GM06990 (cell line): ENCODE data around the gene NDUFB1.

Experiments
- DNase-seq: peaks from one replicate; pipeline ENCODE4 v3.0.0-alpha.2; 2011; ENCODE audit not compliant: insufficient read length; ENCODE audit errors: extremely low read depth
- H3K27me3 ChIP-seq: replicated peaks from 2 replicates; pipeline ENCODE4 v1.6.0; 2011; ENCODE audit warnings: low read length; ENCODE audit not compliant: control insufficient read depth, insufficient read depth
- H3K36me3 ChIP-seq: 2 replicates; pipeline ENCODE4 v1.5.1; 2011; ENCODE audit warnings: low read length; ENCODE audit not compliant: control insufficient read depth, insufficient read depth
- H3K4me3 ChIP-seq: replicated peaks from 2 replicates; pipeline ENCODE4 v1.5.1; 2011; ENCODE audit warnings: low read depth, mild to moderate bottlenecking, control low read depth, low read length
- TF ChIP-seq, protein P1 (sequence below): IDR thresholded peaks from 2 replicates; pipeline ENCODE4 v1.5.1; 2011; ENCODE audit warnings: low read length, control low read depth, mild to moderate bottlenecking, inconsistent platforms; ENCODE audit not compliant: insufficient read depth, poor library complexity, severe bottlenecking

The NDUFB1 gene

DNA sequence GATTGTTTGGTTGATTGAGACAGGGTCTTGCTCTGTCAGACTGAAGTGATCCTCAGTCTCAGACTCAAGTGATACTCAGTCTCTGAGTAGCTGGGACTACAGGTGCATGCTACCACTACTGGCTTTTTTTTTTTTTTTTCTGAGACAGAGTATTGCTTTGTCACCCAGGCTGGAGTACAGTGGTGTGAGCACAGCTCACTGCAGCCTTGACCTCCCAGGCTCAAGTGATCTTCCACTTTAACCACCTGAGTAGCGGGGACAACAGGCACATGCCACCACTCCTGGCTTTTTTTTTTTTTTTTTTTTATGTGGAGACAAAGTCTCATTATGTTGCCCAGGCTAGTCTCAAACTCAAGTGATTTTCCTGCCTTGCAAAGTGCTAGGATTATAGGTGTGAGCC lies 32.1 kb upstream of the NDUFB1 start:
- no peak overlapping the region for H3K4me3 ChIP-seq
- TF ChIP-seq, protein P1, sequence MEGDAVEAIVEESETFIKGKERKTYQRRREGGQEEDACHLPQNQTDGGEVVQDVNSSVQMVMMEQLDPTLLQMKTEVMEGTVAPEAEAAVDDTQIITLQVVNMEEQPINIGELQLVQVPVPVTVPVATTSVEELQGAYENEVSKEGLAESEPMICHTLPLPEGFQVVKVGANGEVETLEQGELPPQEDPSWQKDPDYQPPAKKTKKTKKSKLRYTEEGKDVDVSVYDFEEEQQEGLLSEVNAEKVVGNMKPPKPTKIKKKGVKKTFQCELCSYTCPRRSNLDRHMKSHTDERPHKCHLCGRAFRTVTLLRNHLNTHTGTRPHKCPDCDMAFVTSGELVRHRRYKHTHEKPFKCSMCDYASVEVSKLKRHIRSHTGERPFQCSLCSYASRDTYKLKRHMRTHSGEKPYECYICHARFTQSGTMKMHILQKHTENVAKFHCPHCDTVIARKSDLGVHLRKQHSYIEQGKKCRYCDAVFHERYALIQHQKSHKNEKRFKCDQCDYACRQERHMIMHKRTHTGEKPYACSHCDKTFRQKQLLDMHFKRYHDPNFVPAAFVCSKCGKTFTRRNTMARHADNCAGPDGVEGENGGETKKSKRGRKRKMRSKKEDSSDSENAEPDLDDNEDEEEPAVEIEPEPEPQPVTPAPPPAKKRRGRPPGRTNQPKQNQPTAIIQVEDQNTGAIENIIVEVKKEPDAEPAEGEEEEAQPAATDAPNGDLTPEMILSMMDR: no peak
- no peaks in the 10 kb centered on the region for H3K27me3 ChIP-seq
- H3K36me3 ChIP-seq: peaks cover 6% of the 10 kb centered on the region
- no peak for DNase-seq

DNA sequence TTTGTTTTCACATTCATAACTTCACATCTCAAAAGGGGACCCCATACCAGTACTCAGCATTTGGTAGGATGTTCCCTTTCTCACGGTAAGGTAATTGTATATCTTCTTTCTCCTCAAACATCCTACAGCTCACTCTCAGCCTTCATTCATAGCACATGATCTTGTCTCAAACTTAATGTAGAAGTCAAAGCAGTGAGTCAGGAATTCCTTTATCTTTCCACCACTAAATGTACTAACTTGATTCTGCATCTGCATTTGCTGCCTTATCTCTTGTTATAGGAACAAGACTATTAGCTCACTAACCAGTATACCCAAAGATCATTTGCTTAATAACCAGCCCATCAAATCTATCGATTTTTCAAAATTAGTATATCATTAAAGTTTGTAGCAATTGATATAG lies 23.2 kb upstream of the NDUFB1 start:
- Histone ChIP-seq H3K36me3 (peaks cover 13% of the 10 kb centered on the region), H3K4me3 (no peak overlapping the region), H3K27me3 (no peaks in the 10 kb centered on the region)
- DNase-seq: no peak
- TF ChIP-seq, protein P1: no peak

DNA sequence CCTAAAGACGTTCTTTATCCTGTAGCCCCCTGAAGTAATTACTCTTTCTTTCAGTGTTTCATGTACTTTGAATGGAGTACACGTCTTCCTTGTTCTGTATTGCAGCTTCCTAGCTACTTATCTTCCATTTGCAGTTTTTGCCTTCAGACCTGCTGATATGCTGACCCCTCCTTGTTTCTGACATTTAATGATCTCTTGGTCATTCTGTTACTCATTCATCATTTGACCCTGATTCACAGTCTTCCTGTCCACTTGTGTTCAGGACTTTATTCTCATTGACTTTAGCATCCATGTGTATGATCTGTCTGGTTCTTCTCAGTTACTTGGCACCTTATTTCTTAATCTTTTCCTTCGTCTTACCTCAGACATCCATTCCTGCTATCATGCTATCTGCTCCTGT lies 22.5 kb upstream of the NDUFB1 start:
- H3K4me3 ChIP-seq: no peak overlapping the region
- TF ChIP-seq, protein P1: no peak
- H3K36me3 ChIP-seq: peaks cover 13% of the 10 kb centered on the region
- H3K27me3 ChIP-seq: no peaks in the 10 kb centered on the region
- no peak for DNase-seq

DNA sequence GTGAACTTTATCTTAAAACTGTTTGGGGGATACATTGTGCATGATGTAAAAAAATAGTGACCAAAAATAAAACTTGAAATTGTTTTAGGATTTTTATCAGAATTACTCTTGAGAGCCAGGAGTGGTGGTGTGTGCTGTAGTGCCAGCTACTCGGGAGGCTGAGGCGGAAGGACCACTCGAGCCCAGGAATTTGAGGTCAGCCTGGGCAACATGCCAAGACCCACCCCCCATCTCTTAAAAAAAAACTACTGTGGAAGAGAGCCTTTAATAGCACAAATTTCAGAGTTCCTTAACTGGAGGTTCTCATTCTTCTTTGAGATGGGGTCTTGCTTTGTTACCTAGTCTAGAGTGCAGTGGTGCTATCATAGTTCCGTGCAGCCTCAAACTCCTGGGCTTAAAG lies 21.8 kb upstream of the NDUFB1 start:
- no peak for DNase-seq
- no peaks in the 10 kb centered on the region for H3K27me3 ChIP-seq
- H3K36me3 ChIP-seq: peaks cover 13% of the 10 kb centered on the region
- H3K4me3 ChIP-seq: no peak overlapping the region
- TF ChIP-seq, protein P1: no peak

DNA sequence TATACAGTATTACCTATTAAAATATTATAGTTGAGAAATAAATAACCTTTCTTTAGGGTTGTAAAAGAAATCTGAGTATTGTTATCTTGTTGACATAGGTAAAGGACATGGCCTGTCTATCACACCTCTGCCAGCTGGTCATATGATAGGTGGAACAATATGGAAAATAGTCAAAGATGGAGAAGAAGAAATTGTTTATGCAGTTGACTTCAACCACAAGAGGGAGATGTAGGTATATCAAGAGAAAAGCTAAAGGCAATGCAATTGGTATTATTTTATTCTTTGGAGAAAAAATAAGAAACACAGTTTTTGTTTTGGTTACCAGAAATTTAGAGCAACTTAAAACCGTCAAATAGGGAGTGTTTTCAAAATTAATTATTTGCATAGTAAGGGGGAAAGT lies 13.8 kb upstream of the NDUFB1 start:
- H3K4me3 ChIP-seq: no peak overlapping the region
- H3K36me3 ChIP-seq: peaks cover 6% of the 10 kb centered on the region
- H3K27me3 ChIP-seq: no peaks in the 10 kb centered on the region
- no peak for DNase-seq
- TF ChIP-seq, protein P1: peak; percentile 40

DNA sequence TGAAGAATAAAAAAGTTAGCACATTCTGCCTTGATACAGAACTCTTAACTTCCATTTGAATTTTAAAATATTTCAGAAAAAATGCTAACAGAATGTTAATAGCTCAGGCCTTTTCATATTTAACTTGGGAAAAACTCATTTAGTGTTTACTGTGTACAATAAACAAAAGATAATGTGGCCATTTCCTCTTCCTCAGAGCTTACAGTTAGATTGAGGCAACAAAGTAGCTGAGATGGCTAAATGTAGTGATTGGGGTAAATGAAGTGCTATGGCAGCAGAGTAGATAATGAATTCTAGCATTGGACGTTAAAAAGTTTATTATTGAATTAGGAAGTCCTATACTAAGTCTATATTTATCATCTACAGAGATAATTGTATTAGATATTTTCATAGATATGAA lies 12.9 kb upstream of the NDUFB1 start:
- TF ChIP-seq, protein P1: no peak
- DNase-seq: no peak
- Histone ChIP-seq H3K36me3 (peaks cover 4% of the 10 kb centered on the region), H3K27me3 (no peaks in the 10 kb centered on the region), H3K4me3 (no peak overlapping the region)
